Gastrocnemius medialis (tissue), 4 donors: ENCODE measurements around the gene PDE3B. TPM values are rescaled to one million over a fixed set of nuclear protein-coding genes. Genes with fewer than 3 reads are reported as not detected.
"Not testable (repeated sequence)": the region's sequence is repeated elsewhere in the genome, so short reads cannot be mapped to it uniquely, and the experiment has no call there.

ENCODE experiments used
- ATAC-seq, 2 donors: fragments of 150-250 bp; one replicate each; pipeline ENCODE4 v1.9.1; 2016
- DNase-seq, 2 donors: peaks; one replicate each; pipeline ENCODE4 v3.0.0-alpha.2; 2019
- H3K27ac ChIP-seq, 4 donors: fragments of 200-600 bp; sonication (generic); 1 replicate in 1 of 4; 2 replicates in 3 of 4; pipeline ENCODE4 v1.5.1; 2016 to 2018; ENCODE audit warnings: mild to moderate bottlenecking in 2 of 4, moderate library complexity in 1 of 4
- H3K27me3 ChIP-seq, 3 donors: fragments of 200-600 bp; sonication (generic) in 2 of 3; 1 replicate in 1 of 3; 2 replicates in 2 of 3; pipeline versions ENCODE4 v1.5.1 to v1.6.0; 2016 to 2019; ENCODE audit warnings: mild to moderate bottlenecking in 1 of 3, moderate library complexity in 1 of 3
- H3K36me3 ChIP-seq, 2 donors: fragments of 200-600 bp; sonication (generic) in 1 of 2; one replicate each; pipeline ENCODE4 v1.5.1; 2017 to 2018
- H3K4me1 ChIP-seq, 2 donors: fragments of 200-600 bp; sonication (generic) in 1 of 2; one replicate each; pipeline ENCODE4 v1.5.1; 2016 to 2017; ENCODE audit warnings: mild to moderate bottlenecking in 2 of 2
- H3K4me3 ChIP-seq, 4 donors: fragments of 200-600 bp; sonication (generic) in 3 of 4; 1 replicate in 1 of 4; 2 replicates in 3 of 4; pipeline ENCODE4 v1.5.1; 2016 to 2019; ENCODE audit warnings: mild to moderate bottlenecking in 2 of 4
- H3K9me3 ChIP-seq, 3 donors: fragments of 200-600 bp; sonication (generic) in 2 of 3; 1 replicate in 1 of 3; 2 replicates in 2 of 3; pipeline ENCODE4 v1.5.1; 2016 to 2019
- POLR2A ChIP-seq, 2 donors: fragments of 450-650 bp; IDR thresholded peaks; one replicate each; pipeline ENCODE4 v1.6.1; 2017; ENCODE audit warnings: antibody characterized with exemption in 2 of 2, mild to moderate bottlenecking in 2 of 2, moderate library complexity in 2 of 2
- in situ Hi-C, 4 donors: fragments of 200-750 bp; cut with MboI; loops; one replicate each; pipeline versions ENCODE4 v1.15.0 to v1.8.0; 2017; ENCODE audit warnings: low sequenced_read_pairs in 4 of 4
- intact Hi-C: fragments of 100-400 bp; cut with DNase I; formaldehyde crosslinking; loops from one replicate; pipeline ENCODE4 v1.15.1; 2023; ENCODE audit warnings: low total_unique reads
- total RNA-seq, 4 donors: library from RNA; depleted of rRNA; stranded (reverse); fragments of >200 nt; gene quantifications; one replicate each; pipeline versions ENCODE4 v1.1.0 to v1.2.3, GENCODE V29; 2016
- TF ChIP-seq, protein P1 (sequence below), 5 experiments: fragments of 450-650 bp in 3 of 5; fragments of 200-600 bp in 2 of 5; sonication (generic) in 2 of 5; IDR thresholded peaks in 4 of 5; conservative IDR thresholded peaks in 1 of 5; 1 replicate in 4 of 5; 2 replicates in 1 of 5; pipeline ENCODE4 v1.5.1; 2016 to 2019; ENCODE audit warnings: antibody characterized with exemption in 5 of 5, mild to moderate bottlenecking in 3 of 5, moderate library complexity in 3 of 5

The PDE3B gene
- total RNA-seq, 4 donors from 2014 or later, result 0.39 to 1.1 (median 0.76) TPM

- H3K36me3 ChIP-seq, result no peaks in the 10 kb centered on the region
- H3K27ac ChIP-seq, result no peak overlapping the region
- no peaks in the 10 kb centered on the region for H3K4me1 ChIP-seq
- H3K4me3 ChIP-seq, result no peak overlapping the region
- intact Hi-C loops, result no loop called here
- in situ Hi-C loops, result no loop called here
- peaks cover 0 to 4% (median 0%) of the 10 kb centered on the region in 3 donors for H3K27me3 ChIP-seq
- no peak for ATAC-seq
- no peaks in the 10 kb centered on the region for H3K9me3 ChIP-seq
- TF ChIP-seq POLR2A (IDR thresholded peaks at IDR 0.05), result no peak
- TF ChIP-seq, protein P1, sequence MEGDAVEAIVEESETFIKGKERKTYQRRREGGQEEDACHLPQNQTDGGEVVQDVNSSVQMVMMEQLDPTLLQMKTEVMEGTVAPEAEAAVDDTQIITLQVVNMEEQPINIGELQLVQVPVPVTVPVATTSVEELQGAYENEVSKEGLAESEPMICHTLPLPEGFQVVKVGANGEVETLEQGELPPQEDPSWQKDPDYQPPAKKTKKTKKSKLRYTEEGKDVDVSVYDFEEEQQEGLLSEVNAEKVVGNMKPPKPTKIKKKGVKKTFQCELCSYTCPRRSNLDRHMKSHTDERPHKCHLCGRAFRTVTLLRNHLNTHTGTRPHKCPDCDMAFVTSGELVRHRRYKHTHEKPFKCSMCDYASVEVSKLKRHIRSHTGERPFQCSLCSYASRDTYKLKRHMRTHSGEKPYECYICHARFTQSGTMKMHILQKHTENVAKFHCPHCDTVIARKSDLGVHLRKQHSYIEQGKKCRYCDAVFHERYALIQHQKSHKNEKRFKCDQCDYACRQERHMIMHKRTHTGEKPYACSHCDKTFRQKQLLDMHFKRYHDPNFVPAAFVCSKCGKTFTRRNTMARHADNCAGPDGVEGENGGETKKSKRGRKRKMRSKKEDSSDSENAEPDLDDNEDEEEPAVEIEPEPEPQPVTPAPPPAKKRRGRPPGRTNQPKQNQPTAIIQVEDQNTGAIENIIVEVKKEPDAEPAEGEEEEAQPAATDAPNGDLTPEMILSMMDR (IDR thresholded peaks at IDR 0.05 in 4 of 5, conservative IDR thresholded peaks at IDR 0.05 in 1 of 5), result no peak
- DNase-seq, result no peak
These were observed 13.2 kb downstream of the PDE3B start for GRCh38 chr11:14656536-14657457.

- Histone ChIP-seq H3K36me3 (no peaks in the 10 kb centered on the region), H3K27me3 (no peaks in the 10 kb centered on the region), H3K9me3 (no peaks in the 10 kb centered on the region), H3K27ac (no peak overlapping the region), H3K4me1 (no peaks in the 10 kb centered on the region), H3K4me3 (no peak overlapping the region)
- ATAC-seq, result no peak
- no peak for DNase-seq
- TF ChIP-seq POLR2A (IDR thresholded peaks at IDR 0.05), result no peak
- TF ChIP-seq, protein P1 (IDR thresholded peaks at IDR 0.05 in 4 of 5, conservative IDR thresholded peaks at IDR 0.05 in 1 of 5), result no peak
- in situ Hi-C loops, result no loop called here
- intact Hi-C loops, result no loop called here
These were observed 14.2 kb downstream of the PDE3B start for GRCh38 chr11:14657841-14658240.

- in situ Hi-C loops, H3K27ac ChIP-seq, H3K4me1 ChIP-seq, DNase-seq, ATAC-seq, H3K36me3 ChIP-seq, H3K9me3 ChIP-seq, intact Hi-C loops, H3K27me3 ChIP-seq, H3K4me3 ChIP-seq: not testable (repeated sequence)
These were observed 21.3 kb downstream of the PDE3B start for GRCh38 chr11:14664926-14665325.

DNA sequence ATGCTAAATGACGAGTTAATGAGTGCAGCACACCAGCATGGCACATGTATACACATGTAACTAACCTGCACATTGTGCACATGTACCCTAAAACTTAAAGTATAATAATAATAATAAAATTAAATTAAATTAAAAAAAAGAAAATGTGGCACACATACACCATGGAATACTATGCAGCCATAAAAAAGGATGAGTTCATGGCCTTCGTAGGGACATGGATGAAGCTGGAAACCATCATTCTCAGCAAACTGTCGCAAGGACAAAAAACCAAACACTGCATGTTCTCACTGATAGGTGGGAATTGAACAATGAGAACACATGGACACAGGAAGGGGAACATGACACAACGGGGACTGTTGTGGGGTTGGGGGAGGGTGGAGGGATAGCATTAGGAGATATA lies 23.7 kb downstream of the PDE3B start:
- H3K4me1 ChIP-seq, H3K27me3 ChIP-seq, ATAC-seq, H3K4me3 ChIP-seq, H3K36me3 ChIP-seq, in situ Hi-C loops, intact Hi-C loops, H3K27ac ChIP-seq, DNase-seq, H3K9me3 ChIP-seq: not testable (repeated sequence)

DNA sequence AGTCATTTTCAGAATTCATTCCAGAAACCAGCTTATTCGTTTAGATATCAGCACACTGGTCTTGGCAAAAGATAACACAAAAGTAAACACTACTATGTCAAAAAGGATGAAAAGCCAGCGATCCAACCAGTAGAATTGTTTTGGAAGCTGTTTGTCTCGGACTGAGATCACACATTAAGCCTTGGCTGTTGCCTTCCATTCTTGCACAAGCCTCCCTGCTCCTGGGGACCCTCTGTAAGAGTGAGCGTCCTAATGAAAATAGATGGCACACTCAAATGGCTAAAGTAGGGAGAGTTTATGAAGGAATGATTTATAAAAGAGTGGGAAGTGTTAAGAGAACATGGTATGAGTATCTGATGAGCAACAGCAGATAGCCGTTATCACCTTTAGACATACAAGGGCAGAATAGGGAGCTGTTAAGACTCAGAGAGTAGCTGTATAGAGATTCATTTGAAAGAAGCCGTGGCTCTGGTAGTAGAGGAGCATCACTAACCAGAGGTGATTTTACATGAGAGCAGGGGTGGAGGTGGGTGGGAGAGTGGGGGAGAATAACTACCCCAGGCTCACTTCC lies 25.2 kb downstream of the PDE3B start:
- TF ChIP-seq, protein P1 (IDR thresholded peaks at IDR 0.05 in 4 of 5, conservative IDR thresholded peaks at IDR 0.05 in 1 of 5), result no peak
- TF ChIP-seq POLR2A (IDR thresholded peaks at IDR 0.05), result no peak
- in situ Hi-C loops, result no loop called here
- no peak for DNase-seq
- intact Hi-C loops, result no loop called here
- no peaks in the 10 kb centered on the region for H3K27me3 ChIP-seq
- no peak overlapping the region for H3K27ac ChIP-seq
- no peak for ATAC-seq
- no peaks in the 10 kb centered on the region for H3K36me3 ChIP-seq
- H3K4me3 ChIP-seq, result no peak overlapping the region
- no peaks in the 10 kb centered on the region for H3K4me1 ChIP-seq
- H3K9me3 ChIP-seq, result no peaks in the 10 kb centered on the region
